GM21786 (cell line): ENCODE measurements around the gene AHCY.
"Not testable (repeated sequence)": the region's sequence is repeated elsewhere in the genome, so short reads cannot be mapped to it uniquely, and the experiment has no call there.

Source experiments
- ATAC-seq: cut with Tn5 transposase; IDR thresholded peaks from one replicate; pipeline ENCODE4 v1.9.1; 2021; ENCODE audit not compliant: unreplicated experiment

AHCY gene

DNA sequence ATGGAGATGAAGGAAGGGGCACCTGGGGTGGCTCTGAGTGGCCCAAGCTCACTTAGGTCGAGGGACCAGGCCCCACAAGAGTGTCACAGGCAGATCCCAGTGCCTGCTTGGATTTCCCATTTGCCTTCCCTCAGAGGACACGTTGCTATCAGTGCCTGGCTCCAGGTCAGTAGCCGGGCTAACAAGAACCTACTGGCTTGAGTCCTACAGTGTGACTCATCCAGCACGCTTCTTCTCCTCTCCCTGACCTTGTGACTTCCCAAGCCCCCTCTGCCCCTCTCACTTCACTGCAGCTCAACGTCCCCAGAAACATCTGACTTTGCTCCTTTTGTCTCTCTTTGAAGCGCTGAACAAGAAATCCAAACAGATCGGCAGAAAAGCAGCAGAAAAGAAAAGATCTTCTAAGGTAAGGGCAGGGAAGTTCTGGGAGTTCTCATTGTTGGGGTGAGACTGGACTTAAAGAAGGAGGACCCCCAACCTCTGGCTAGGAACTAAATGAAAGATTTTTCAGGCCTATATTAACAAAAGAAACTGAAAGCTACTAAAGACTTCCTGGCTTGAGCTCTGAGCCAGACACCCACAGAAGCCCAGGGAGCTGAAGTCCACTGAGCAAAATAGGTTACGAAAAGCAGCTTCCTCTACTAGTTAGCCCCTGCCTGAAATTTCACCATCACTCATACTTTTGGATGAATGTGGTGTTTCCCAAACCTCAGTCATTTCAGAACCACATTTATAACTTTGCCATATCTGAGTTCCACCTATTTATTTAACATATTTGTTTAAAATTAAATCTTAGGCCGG is 40.5 kb downstream of the AHCY start:
- ATAC-seq: no peak

DNA sequence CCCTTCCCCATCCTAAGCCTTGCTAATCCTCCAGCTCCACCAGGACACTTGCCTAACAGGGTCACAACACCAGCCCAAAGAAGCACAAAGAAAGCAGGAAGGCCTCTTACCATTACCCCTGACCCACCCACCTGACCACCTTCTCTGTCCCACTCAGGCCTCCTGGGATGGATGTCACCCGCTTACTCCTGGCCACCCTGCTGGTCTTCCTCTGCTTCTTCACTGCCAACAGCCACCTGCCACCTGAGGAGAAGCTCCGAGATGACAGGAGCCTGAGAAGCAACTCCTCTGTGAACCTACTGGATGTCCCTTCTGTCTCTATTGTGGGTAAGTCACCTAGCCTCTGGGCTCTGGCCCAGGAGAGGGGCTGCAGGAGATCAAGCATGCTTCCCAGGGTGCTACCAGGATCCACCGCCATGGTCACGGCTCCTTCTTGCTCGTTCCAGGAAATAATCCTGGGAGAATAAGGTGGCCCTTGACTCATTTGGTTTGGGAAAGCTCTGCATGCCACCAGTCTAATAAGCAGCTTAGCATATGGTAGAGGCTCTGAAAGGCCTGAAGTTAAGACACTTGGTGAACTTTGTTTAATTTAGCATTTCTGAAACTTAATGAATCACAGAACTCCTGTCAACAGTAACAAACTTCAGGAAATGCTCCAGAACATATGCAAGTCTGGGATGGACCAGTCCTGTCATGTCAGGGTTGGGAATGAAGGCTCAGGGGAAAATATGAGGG is 42.8 kb downstream of the AHCY start:
- no peak for ATAC-seq

DNA sequence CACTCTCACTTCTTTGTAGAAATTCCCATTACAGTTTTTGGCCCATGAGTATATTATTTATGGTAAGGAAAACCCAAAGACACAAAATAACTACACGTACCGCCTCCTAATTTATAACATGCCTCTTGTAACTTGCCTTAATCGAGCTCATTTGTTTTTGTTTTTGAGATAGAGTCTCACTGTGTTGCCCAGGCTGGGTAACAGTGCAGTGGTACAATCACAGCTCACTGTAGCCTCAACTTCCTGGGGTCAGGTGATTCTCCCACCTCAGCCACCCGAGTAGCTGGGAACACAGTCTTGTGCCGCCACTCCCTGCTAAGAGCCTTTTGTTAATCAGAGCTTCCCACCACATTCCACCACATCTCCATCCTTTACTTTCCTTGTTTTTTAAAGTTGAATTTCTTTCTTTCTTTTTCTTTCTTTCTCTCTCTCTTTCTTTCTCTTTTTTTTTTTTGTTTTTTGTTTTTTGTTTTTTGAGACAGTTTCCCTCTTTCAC is 46.5 kb downstream of the AHCY start:
- ATAC-seq: no peak

DNA sequence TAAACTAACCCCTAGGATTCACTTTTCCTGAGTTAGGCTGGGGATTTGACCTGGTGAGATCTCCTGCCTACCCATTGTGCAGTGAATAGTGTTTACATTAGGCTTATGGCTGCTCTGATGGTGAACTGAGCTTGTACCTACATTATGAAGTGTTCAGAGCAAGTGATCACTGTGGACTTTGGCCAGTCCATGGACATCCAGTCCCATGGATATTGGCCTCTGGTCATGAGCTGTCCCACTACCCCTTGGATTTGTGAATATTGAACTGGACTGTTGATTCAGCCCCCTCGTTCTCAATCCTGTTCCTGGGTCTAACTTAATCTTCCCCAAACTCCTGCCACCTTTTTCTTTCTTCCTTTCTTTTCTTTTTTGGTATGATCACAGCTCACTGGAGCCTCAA is 48.2 kb downstream of the AHCY start:
- ATAC-seq: no peak

DNA sequence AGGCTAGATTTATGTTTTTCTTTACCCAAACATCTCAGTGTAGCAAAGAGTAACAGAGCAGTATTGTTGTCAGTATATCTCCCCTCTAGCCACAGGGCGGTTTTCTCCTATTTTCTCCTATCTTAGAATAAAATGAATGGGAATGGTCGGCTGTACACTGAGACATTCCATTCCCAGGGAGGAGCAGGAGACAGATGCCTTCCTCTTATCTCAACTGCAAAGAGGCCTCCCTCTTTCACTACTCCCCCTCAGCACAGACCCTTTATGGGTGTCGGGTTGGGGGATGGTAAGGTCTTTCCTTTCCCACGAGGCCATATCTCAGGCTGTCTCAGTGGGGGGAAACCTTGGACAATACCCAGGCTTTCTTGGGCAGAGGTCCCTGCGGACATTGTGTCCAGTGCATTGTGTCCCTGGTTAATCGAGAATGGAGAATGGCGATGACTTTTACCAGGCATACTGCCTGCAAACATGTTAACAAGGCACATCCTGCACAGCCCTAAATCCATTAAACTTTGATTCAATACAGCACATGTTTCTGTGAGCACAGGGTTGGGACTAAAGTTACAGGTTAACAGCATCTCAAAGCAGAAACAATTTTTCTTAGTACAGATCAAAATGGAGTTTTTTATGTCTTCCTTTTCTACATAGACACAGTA is 50.6 kb downstream of the AHCY start:
- not testable (repeated sequence) for ATAC-seq

DNA sequence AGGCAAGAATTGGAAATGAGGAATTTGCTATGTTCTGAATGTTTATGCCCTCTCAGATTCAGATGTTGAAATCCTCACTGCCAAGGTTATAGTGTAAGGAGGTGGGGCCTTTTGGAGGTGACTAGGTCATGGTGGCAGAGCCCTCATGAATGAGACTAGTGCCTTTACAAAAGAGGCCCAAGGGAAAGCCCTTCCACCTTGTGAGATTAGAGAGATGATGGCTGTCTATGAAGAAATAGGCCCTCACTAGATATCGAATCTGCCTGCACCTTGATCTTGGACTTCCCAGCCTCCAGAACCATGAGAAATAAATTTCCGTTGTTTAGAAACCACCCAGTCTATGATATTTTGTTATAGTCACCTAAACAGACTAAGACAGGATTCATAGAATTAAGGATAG is 51.5 kb downstream of the AHCY start:
- ATAC-seq: no peak

DNA sequence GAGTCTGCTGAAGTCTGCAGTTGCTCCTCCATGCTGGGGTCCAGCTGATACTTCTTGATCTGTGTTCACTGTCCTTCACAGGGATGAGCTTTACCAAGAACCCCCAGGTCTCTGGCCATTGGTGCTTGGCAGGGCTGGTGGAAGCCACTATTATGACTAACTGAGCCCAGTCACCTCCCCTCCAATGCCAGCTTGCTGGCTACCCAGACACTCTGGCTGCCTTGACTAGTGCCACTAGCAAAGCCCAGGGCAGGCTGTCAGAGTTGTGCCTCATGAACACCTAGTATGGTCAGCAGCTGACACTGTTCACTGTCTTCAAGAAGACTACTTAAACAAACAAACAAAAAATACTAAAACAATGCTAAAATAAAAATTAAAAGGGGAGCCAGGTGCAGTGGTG is 53.1 kb downstream of the AHCY start:
- ATAC-seq: no peak

DNA sequence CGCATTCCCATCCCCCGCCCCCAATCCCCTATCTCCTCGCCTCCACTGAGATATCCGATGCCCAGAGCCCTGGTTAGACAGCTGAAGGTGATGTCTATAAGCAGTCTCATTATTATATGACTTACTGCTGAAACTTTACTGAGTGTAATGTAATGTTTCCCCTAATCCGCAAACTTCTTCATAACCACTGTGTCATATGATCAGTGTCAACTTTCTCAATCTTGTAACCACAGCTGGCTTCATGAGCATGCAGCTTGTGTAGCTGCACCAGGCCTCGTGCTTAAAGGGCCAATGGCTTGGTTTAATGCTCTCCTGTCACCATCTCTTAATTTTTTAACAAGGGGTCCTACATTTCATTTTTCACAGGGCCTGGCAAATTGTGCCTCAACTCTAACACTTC is 53.9 kb downstream of the AHCY start:
- peak; percentile 69 for ATAC-seq

DNA sequence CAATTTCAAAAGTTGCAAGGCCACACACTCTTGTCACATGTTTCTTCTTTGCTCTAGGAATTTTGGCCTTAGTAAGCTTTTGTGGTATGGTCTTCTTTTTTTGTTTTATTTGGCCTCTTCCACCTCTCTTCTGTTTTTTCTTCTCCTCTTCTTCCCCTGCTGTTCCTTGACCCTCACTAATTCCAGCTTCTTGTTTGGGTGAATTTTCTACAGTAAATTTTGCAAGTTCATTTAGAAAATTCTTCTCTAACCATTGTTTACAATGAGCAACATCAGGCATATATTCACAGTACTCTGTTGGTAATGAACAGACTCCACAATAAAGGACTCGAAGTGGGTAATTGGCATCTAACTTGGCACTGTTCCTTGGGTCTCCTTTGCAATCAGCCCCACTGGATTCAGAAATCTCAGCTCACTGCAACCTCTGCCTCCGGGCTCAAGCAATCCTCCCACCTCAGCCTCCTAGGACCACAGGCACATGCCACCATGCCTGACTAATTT is 57.0 kb downstream of the AHCY start:
- ATAC-seq: no peak

DNA sequence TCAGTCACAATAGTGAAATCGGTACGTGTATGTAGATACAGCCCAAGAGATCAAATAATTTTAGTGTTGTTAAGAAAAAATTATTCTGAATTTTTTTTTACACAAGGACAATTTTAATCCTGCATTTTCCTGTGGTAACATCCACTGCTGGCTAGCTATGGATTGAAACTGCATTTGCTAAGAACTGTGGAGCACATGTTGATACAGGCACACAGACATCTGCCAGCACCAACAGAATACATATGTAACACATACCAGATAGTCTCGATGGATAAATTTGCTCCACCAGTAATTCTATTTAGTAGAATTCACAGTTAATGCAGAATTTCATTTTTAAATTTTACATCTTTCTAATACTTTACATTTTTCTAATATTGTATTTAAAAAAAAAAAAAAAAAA is 59.8 kb downstream of the AHCY start:
- no peak for ATAC-seq

DNA sequence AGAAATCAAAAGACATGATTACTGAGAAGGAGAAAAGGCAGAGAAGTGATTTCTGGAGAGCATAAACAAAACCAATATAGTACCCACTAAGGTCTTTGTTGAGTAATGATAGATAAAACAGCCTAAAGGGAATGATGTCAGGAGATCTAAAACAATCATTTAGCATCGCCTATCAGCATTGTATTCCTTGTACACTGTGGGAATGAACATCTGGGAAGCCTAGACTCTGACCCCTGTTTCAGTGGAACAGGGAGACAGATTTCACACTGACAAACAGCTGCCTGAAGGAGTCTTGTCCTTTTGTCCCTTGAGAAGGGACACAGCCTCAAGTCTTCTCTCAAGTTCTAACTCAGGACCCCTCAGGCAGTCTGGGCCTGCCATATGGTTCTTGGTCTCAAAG is 60.3 kb downstream of the AHCY start:
- ATAC-seq: no peak

DNA sequence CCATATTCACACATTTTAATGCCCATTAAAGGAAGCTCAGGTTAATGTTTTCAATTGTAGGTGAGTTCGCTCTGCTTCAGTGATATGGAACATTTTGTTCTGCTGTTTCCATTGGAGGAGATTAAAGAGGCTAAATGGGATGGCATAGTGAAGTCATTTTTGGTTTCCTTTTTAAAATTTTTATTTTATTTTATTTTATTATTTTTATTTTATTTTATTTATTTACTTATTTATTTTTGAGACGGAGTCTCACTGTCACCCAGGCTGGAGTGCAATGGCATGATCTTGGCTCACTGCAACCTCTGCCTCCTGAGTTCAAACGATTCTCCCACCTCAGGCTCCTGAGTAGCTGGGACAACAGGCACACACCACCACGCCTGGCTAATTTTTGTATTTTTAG is 61.1 kb downstream of the AHCY start:
- not testable (repeated sequence) for ATAC-seq

DNA sequence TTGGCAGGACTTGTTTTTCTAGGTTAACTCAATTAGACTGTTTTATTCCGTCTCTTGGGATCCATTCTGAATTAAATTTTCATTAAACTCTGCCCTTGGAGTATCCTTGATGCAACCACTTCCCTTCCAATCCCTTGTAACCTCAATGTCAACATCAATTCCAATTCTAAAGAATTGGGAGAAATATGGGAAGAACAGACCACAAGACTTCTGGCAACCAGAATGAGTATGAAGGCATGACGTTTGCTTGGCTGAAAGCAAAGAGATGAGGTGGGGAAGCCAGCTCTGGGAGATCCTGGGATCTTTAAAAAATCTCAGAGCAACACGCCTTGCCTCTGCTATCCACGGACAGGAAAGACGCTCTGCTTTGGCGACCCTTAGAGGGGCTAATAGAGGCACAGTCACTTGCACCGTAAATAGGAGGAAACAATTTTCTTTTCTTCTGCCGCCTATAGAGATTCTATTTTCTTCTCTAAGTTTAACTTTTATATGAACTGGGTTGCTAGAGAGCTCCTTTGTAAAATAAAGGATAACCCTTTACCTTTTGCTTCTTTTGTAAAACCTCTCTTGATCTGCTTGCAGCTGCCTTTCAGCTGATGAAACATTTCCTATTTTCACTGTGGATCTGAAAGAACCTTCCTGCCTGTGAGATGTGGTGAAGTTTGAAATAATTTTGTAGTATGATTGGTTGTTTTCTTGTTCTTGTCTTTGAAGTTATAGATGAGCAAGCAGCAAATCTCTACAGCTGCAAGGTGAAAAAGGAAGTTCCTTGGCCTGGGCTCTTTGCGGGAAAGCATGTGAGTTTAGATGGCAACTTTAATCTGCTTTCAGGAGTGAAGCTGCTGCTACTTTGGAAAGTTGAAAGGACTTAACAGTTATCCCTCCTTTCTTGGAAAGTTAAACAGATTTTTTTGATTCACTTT is 62.2 kb downstream of the AHCY start, which contains the start of gene ASIP:
TSS of gene ASIP (plus strand) at position 731 of the 923 bp plus-strand sequence. CDS start 18,952 bp downstream, outside the sequence.
- no peak for ATAC-seq

DNA sequence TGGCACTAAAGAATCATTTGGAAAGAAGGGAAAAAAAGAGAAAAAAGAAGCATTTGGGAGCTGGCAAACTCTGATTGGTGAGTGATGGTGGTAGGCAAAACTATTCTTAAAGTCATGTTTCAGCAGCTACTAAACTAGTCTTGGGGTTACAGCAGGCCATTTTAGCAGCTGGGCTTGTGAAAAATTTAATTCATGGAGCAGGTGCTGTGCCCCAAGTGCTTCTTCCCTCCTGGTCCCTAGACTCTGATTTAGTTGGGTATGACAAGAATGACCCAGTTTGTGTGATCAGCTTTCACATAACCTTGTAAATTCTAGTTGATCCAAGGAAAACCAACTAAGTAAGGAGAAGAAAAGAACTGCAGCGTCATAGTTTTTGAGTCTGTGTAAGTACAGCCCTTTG is 63.0 kb downstream of the AHCY start:
- no peak for ATAC-seq

DNA sequence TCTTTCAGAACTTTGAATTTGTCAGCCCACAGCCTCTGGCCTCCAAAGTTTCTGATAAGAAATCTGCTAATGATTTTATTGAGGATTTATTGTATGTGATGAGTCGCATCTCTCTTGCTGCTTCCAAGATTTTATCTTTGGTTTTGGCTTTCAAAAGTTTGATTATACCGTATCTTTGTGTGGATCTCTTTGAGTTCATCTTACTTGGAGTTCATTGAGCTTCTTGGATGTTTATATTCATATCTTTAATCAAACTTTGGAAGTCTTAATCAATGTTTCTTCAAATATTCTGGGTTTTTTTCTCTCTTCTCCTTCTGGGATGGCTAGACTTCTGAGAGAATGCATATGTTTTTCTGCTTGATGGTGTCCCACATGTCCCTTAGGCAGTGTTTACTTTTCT is 65.2 kb downstream of the AHCY start:
- no peak for ATAC-seq

DNA sequence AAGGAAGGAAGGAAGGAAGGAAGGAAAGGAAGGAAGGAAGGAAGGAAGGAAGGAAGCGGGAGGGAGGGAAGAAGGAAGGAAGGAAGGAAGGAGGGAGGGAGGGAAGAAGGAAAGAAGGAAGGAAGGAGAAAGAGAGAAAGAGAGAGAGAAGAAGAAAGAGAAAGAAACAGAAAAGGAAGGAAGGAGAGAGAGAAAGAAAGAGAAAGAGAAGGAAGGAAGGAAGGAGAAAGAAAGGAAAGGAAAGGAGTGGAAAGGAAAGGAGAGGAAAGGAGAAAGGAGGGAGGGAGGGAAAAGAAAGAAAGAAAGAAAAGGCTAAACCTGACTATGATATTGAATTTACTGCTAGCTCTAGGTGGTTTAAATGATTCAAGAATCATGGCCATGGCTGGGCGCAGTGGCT is 67.3 kb downstream of the AHCY start:
- no peak for ATAC-seq

DNA sequence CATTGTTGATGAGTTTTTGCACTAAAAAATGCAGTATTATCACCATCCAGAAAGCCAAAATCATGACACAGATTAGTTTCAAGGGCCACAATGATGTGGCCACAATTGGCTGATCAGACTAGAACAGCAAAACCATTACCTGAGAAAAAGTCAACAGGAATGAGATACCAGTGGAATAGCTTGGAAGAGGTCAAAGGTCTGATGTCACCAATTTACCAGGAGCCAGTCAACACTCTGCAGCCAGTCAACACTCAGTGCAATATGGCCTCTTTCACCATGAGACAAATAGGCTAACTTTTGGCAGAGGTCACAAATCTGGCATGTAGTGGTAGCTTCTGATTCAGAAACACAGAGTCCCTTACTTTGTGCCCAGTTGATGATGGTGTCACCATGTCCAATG is 69.5 kb downstream of the AHCY start:
- no peak for ATAC-seq

DNA sequence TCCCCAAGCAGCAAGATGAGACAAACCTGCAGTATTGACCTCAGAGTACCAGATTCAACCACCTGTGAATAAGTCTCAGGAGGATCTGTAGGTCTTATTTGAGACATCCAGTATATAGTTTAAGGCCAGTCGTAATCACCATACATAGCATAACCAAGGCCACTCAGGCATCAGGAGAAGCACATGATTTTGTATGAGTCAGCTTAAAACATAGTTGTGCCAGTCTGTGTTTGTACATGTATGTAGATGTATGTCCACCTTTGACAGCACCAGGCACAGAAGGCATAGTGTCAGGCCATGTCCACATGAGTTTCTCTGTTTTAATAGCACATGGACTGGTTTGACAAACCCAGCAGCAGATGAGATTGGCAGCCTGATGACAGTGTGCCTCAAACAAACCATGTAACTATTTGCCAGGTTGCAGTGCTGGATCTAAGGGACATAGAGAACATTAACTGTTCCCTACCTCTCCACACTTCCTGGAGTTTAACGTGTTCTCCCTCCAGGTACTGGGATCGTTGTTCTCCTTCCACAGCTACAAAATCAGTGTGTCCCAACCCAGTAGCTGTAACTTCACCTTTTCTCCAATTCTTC is 70.6 kb downstream of the AHCY start:
- no peak for ATAC-seq

DNA sequence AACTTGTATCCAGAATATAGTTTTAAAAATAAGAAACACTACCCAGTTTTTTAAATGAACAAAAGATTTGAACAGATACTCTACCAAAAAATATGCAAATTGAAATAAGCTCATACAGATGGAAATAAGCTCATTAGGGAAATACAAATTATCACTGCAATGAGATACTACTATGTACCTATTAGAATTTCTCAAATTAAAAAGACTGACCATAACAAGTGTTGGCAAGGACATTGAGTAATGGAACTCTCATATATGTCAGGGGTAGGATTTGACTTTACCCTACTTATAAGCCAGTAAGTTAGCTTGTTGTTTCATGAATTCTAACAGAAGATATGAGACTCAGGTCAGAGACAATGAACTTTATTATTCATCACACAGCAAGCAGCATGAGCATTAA is 71.5 kb downstream of the AHCY start:
- no peak for ATAC-seq
